ENCODE results near the gene OOSP4B. TPM values are rescaled to one million over a fixed set of nuclear protein-coding genes. Genes with fewer than 3 reads are reported as not detected.
"Not testable (repeated sequence)": the region's sequence is repeated elsewhere in the genome, so short reads cannot be mapped to it uniquely, and the experiment has no call there.

Gene OOSP4B
- total and polyA plus RNA-seq, 2 of the 4 experiments (the other 2 are of a cell fraction) = not detected

- no TSS peak for BruUV-seq (replicated peaks)
Measured at GRCh38 chr11:60069450-60069849, 52.5 kb downstream of the OOSP4B start.

GRCh38 chr11:60071644-60072043 is 54.7 kb downstream of the OOSP4B start:
- H4K8ac ChIP-seq (ENCODE audit: low read depth in 2 of 2, low read length in 2 of 2); H3K9ac ChIP-seq (ENCODE audit: low read depth, low read length); H3K4ac ChIP-seq (ENCODE audit: low read depth, low read length); H4K91ac ChIP-seq (ENCODE audit: insufficient read depth, low read depth, low read length); H3K4me1 ChIP-seq (ENCODE audit: control insufficient read depth, insufficient read depth, low read length); H3K14ac ChIP-seq (replicated peaks; ENCODE audit: low read depth, low read length); H2BK20ac ChIP-seq (ENCODE audit: low read depth, low read length); H3K56ac ChIP-seq (ENCODE audit: extremely low read depth, insufficient read depth, low read length); H4K20me1 ChIP-seq (ENCODE audit: insufficient read depth, low read length); H3K4me3 ChIP-seq (ENCODE audit: insufficient read depth, low read depth, low read length); H2BK15ac ChIP-seq (ENCODE audit: low read depth, low read length); DNase-seq; H3K4me2 ChIP-seq (ENCODE audit: low read depth, low read length); H3K36me3 ChIP-seq (ENCODE audit: control insufficient read depth, insufficient read depth, low read length); POLR2A ChIA-PET (ENCODE audit: unreplicated experiment); H3K27ac ChIP-seq (ENCODE audit: insufficient read depth, low read length); in situ Hi-C loops (cut with MboI; ENCODE audit: low sequenced_read_pairs); H4K5ac ChIP-seq (ENCODE audit: low read depth, low read length); H3K18ac ChIP-seq (ENCODE audit: low read depth, low read length); ATAC-seq (ENCODE audit: low read depth); H2AFZ ChIP-seq (replicated peaks; ENCODE audit: low read length, poor library complexity); CTCF ChIA-PET; dilution Hi-C loops (cut with HindIII; ENCODE audit: low sequenced_read_pairs, unreplicated experiment); H3K9me1 ChIP-seq (ENCODE audit: insufficient read depth, low read length); H3K23ac ChIP-seq (ENCODE audit: low read depth, low read length); H3K27me3 ChIP-seq (ENCODE audit: control insufficient read depth, insufficient read depth, low read length); H3K9me3 ChIP-seq (ENCODE audit: control insufficient read depth, insufficient read depth, low read length); H2AK5ac ChIP-seq (ENCODE audit: low read depth, low read length); H3K79me1 ChIP-seq (ENCODE audit: low read depth in 1 of 2, low read length in 2 of 2); H2AK9ac ChIP-seq (replicated peaks; ENCODE audit: low read depth, low read length, poor library complexity); intact Hi-C loops (cut with micrococcal nuclease); BruUV-seq (replicated peaks); H2BK5ac ChIP-seq (ENCODE audit: low read depth, low read length, poor library complexity, severe bottlenecking); H2BK120ac ChIP-seq (ENCODE audit: low read depth, low read length): not testable (repeated sequence)
- WGBS, 2 experiments (ENCODE audit: extremely low coverage in 2 of 2, insufficient read length in 1 of 2) = no CpG with 5 or more reads among the region's 6 CpGs

More at GRCh38 chr11:60069450-60069849, 52.5 kb downstream of the OOSP4B start:
- Histone ChIP-seq H3K27ac (ENCODE audit: insufficient read depth, low read length) (no peak overlapping the region), H3K4ac (ENCODE audit: low read depth, low read length) (no peak overlapping the region), H3K9me1 (ENCODE audit: insufficient read depth, low read length) (no peaks in the 10 kb centered on the region), H3K4me2 (ENCODE audit: low read depth, low read length) (no peak overlapping the region), H3K14ac (replicated peaks; ENCODE audit: low read depth, low read length) (no peak overlapping the region), H3K9me3 (ENCODE audit: control insufficient read depth, insufficient read depth, low read length) (peaks cover 3% of the 10 kb centered on the region; the same call in 1 of the 2 replicates), H3K79me1 (ENCODE audit: low read depth in 1 of 2, low read length in 2 of 2) (no peaks in the 10 kb centered on the region), H2BK15ac (ENCODE audit: low read depth, low read length) (no peak overlapping the region), H4K8ac (ENCODE audit: low read depth in 2 of 2, low read length in 2 of 2) (no peak overlapping the region), H3K27me3 (ENCODE audit: control insufficient read depth, insufficient read depth, low read length) (no peaks in the 10 kb centered on the region), H2AK9ac (replicated peaks; ENCODE audit: low read depth, low read length, poor library complexity) (no peak overlapping the region), H3K4me3 (ENCODE audit: insufficient read depth, low read depth, low read length) (no peak overlapping the region), H4K91ac (ENCODE audit: insufficient read depth, low read depth, low read length) (no peak overlapping the region), H2AK5ac (ENCODE audit: low read depth, low read length) (no peak overlapping the region), H3K56ac (ENCODE audit: extremely low read depth, insufficient read depth, low read length) (no peak overlapping the region), H2BK120ac (ENCODE audit: low read depth, low read length) (no peak overlapping the region), H4K5ac (ENCODE audit: low read depth, low read length) (no peak overlapping the region), H4K20me1 (ENCODE audit: insufficient read depth, low read length) (no peaks in the 10 kb centered on the region), H3K9ac (ENCODE audit: low read depth, low read length) (no peak overlapping the region), H2BK20ac (ENCODE audit: low read depth, low read length) (no peak overlapping the region), H2AFZ (replicated peaks; ENCODE audit: low read length, poor library complexity) (no peak overlapping the region), H3K23ac (ENCODE audit: low read depth, low read length) (no peak overlapping the region), H3K4me1 (ENCODE audit: control insufficient read depth, insufficient read depth, low read length) (no peaks in the 10 kb centered on the region), H3K36me3 (ENCODE audit: control insufficient read depth, insufficient read depth, low read length) (no peaks in the 10 kb centered on the region), H2BK5ac (ENCODE audit: low read depth, low read length, poor library complexity, severe bottlenecking) (no peak overlapping the region), H3K18ac (ENCODE audit: low read depth, low read length) (no peak overlapping the region)
- no CpG with 5 or more reads among the region's 2 CpGs for WGBS, 2 experiments (ENCODE audit: extremely low coverage in 2 of 2, insufficient read length in 1 of 2)
- ChIA-PET POLR2A (ENCODE audit: unreplicated experiment) (no interaction called here), CTCF (no interaction called here)
- in situ Hi-C loops (cut with MboI; ENCODE audit: low sequenced_read_pairs) = no loop called here
- DNase-seq = no peak
- intact Hi-C loops (cut with micrococcal nuclease) = no loop called here
- no peak for TF ChIP-seq RFX5 (IDR thresholded peaks at IDR 0.05; ENCODE audit: low read depth, low read length)
- no peak for TF ChIP-seq BHLHE40 (IDR thresholded peaks at IDR 0.05; ENCODE audit: low read depth, low read length)
- no peak for TF ChIP-seq RAD21 (IDR thresholded peaks at IDR 0.05; ENCODE audit: low read length)
- no peak for TF ChIP-seq NFE2L2 (IDR thresholded peaks at IDR 0.05; ENCODE audit: low read depth, low read length)
- dilution Hi-C loops (cut with HindIII; ENCODE audit: low sequenced_read_pairs, unreplicated experiment) = no loop called here
- no peak for ATAC-seq (ENCODE audit: low read depth)
